IMR-90 (cell line): Measurements from ENCODE around the gene TFB1M. TPM values are rescaled to one million over a fixed set of nuclear protein-coding genes. Genes with fewer than 3 reads are reported as not detected.
A peak's percentile ranks its signal among the peaks of the same experiment; 100 is the strongest.

Experiments
- ATAC-seq: fragments of 200-7000 bp; cut with Tn5 transposase; 2 replicates; pipeline ENCODE4 v1.9.1; 2020; ENCODE audit warnings: low read depth, mild to moderate bottlenecking, moderate library complexity
- BruUV-seq: library from RNA; stranded (reverse); fragments of 400-500 nt; replicated peaks from 2 replicates; lab custom pipeline; 2021; lab: Mats Ljungman, UMichigan
- CTCF ChIA-PET: fragments of 300-600 bp; formaldehyde crosslinking; extraction: SDS; loops from one replicate; lab custom pipeline; 2021; ENCODE audit warnings: antibody characterized with exemption; lab: Yijun Ruan, JAX
- POLR2A ChIA-PET: fragments of 300-600 bp; sonication (Branson Sonifier 250); formaldehyde crosslinking; loops from one replicate; lab custom pipeline; 2022; ENCODE audit warnings: antibody characterized with exemption; ENCODE audit not compliant: unreplicated experiment; lab: Charles Lee
- DNase-seq: peaks from one replicate; pipeline ENCODE4 v3.0.0; 2013
- H2AFZ ChIP-seq: replicated peaks from 2 replicates; pipeline ENCODE3; 2013; ENCODE audit warnings: low read length, mild to moderate bottlenecking; ENCODE audit not compliant: poor library complexity
- H2AK5ac ChIP-seq: 2 replicates; pipeline ENCODE4 v1.6.1; 2013; ENCODE audit warnings: low read depth, low read length, inconsistent platforms
- H2AK9ac ChIP-seq: replicated peaks from 2 replicates; pipeline ENCODE3; 2013; ENCODE audit warnings: mild to moderate bottlenecking, low read depth, low read length, moderate library complexity; ENCODE audit not compliant: poor library complexity
- H2BK120ac ChIP-seq: 2 replicates; pipeline ENCODE4 v1.6.1; 2013; ENCODE audit warnings: low read depth, low read length, inconsistent platforms
- H2BK15ac ChIP-seq: 3 replicates; pipeline ENCODE4 v1.6.1; 2013; ENCODE audit warnings: low read depth, low read length, inconsistent platforms
- H2BK20ac ChIP-seq: 2 replicates; pipeline ENCODE4 v1.6.1; 2013; ENCODE audit warnings: low read depth, mild to moderate bottlenecking, inconsistent platforms, low read length, moderate library complexity
- H2BK5ac ChIP-seq: 2 replicates; pipeline ENCODE4 v1.6.1; 2013; ENCODE audit warnings: mild to moderate bottlenecking, low read depth, low read length, inconsistent platforms; ENCODE audit not compliant: poor library complexity, severe bottlenecking
- H3K14ac ChIP-seq: replicated peaks from 2 replicates; pipeline ENCODE4 v1.6.1; 2013; ENCODE audit warnings: low read depth, low read length, inconsistent platforms
- H3K18ac ChIP-seq: 2 replicates; pipeline ENCODE4 v1.6.1; 2013; ENCODE audit warnings: low read depth, low read length, control low read depth
- H3K23ac ChIP-seq: 2 replicates; pipeline ENCODE4 v1.6.1; 2013; ENCODE audit warnings: low read depth, low read length, inconsistent platforms
- H3K27ac ChIP-seq: 2 replicates; pipeline ENCODE4 v1.5.1; 2013; ENCODE audit warnings: mild to moderate bottlenecking, control low read depth, low read length; ENCODE audit not compliant: insufficient read depth
- H3K27me3 ChIP-seq: 2 replicates; pipeline ENCODE4 v1.6.1; 2013; ENCODE audit warnings: low read length; ENCODE audit not compliant: control insufficient read depth, insufficient read depth
- H3K36me3 ChIP-seq: 2 replicates; pipeline ENCODE4 v1.6.1; 2013; ENCODE audit warnings: low read length, mixed read lengths; ENCODE audit not compliant: control insufficient read depth, insufficient read depth
- H3K4ac ChIP-seq: 2 replicates; pipeline ENCODE4 v1.6.1; 2013; ENCODE audit warnings: low read depth, low read length, inconsistent platforms
- H3K4me1 ChIP-seq: 2 replicates; pipeline ENCODE4 v1.6.1; 2013; ENCODE audit warnings: low read length, mixed read lengths; ENCODE audit not compliant: control insufficient read depth, insufficient read depth
- H3K4me2 ChIP-seq: 2 replicates; pipeline ENCODE4 v1.6.1; 2013; ENCODE audit warnings: low read depth, mild to moderate bottlenecking, control low read depth, low read length, moderate library complexity
- H3K4me3 ChIP-seq: 2 replicates; pipeline ENCODE4 v1.5.1; 2013; ENCODE audit warnings: low read depth, mild to moderate bottlenecking, control low read depth, low read length, moderate library complexity; ENCODE audit not compliant: insufficient read depth
- H3K56ac ChIP-seq: 2 replicates; pipeline ENCODE4 v1.6.1; 2013; ENCODE audit warnings: low read length, inconsistent platforms; ENCODE audit not compliant: insufficient read depth; ENCODE audit errors: extremely low read depth
- H3K79me1 ChIP-seq, 2 experiments: 2 replicates each; pipeline ENCODE4 v1.6.1; 2013; ENCODE audit warnings: low read length in 2 of 2, inconsistent platforms in 1 of 2, low read depth in 1 of 2
- H3K9ac ChIP-seq: 2 replicates; pipeline ENCODE4 v1.6.1; 2013; ENCODE audit warnings: low read depth, low read length, control low read depth
- H3K9me1 ChIP-seq: 2 replicates; pipeline ENCODE4 v1.6.1; 2013; ENCODE audit warnings: low read length, inconsistent platforms; ENCODE audit not compliant: insufficient read depth
- H3K9me3 ChIP-seq: 2 replicates; pipeline ENCODE4 v1.6.1; 2013; ENCODE audit warnings: low read length; ENCODE audit not compliant: control insufficient read depth, insufficient read depth
- H4K20me1 ChIP-seq: 2 replicates; pipeline ENCODE4 v1.6.1; 2013; ENCODE audit warnings: low read length, inconsistent platforms; ENCODE audit not compliant: insufficient read depth
- H4K5ac ChIP-seq: 2 replicates; pipeline ENCODE4 v1.6.1; 2013; ENCODE audit warnings: mild to moderate bottlenecking, low read depth, low read length, control low read depth
- H4K8ac ChIP-seq, 2 experiments: 2 replicates each; pipeline ENCODE4 v1.6.1; 2013; ENCODE audit warnings: low read depth in 2 of 2, low read length in 2 of 2, control low read depth in 1 of 2, inconsistent platforms in 1 of 2
- H4K91ac ChIP-seq: 2 replicates; pipeline ENCODE4 v1.6.1; 2013; ENCODE audit warnings: low read depth, low read length, inconsistent platforms; ENCODE audit not compliant: insufficient read depth
- MXI1 ChIP-seq: IDR thresholded peaks from 2 replicates; pipeline ENCODE4 v1.6.1; 2012; ENCODE audit warnings: low read depth, mild to moderate bottlenecking, low read length, moderate library complexity, borderline replicate concordance
- whole genome bisulfite sequencing, 2 experiments: methylation state at CpG; one replicate each; pipeline versions ENCODE4 v1.1.5 to v1.1.7; 2013; ENCODE audit warnings: missing lambda C conversion rate in 2 of 2; ENCODE audit not compliant: insufficient read length in 1 of 2; ENCODE audit errors: extremely low coverage in 2 of 2; 5-methylcytosine and 5-hydroxymethylcytosine counted together
- dilution Hi-C: fragments of 300-500 bp; cut with HindIII; formaldehyde crosslinking; loops from one replicate; pipeline ENCODE4 v1.14.3; 2018; ENCODE audit warnings: low sequenced_read_pairs; ENCODE audit not compliant: unreplicated experiment
- in situ Hi-C: fragments of 300-500 bp; cut with MboI; formaldehyde crosslinking; loops from 3 replicates; pipeline ENCODE4 v1.14.3; 2019; ENCODE audit warnings: low sequenced_read_pairs, inconsistent platforms, mixed read lengths
- intact Hi-C: fragments of 100-400 bp; cut with micrococcal nuclease; formaldehyde crosslinking; loops from 2 replicates; pipeline ENCODE4 v1.10.0; 2022
- polyA plus RNA-seq, 3 experiments: library from polyadenylated mRNA; depleted of rRNA; stranded (reverse); fragments of >200 nt; gene quantifications; 2 replicates each; pipeline ENCODE4 v1.2.3, GENCODE V29; 2012; ENCODE audit warnings: low replicate concordance in 1 of 3
- total RNA-seq: library from RNA; depleted of rRNA; stranded (reverse); fragments of >200 nt; gene quantifications from 2 replicates; pipeline ENCODE4 v1.2.3, GENCODE V29; 2012
- TF ChIP-seq, protein P1 (sequence below): conservative IDR thresholded peaks from 2 replicates; pipeline ENCODE4 v1.5.1; 2012; ENCODE audit warnings: mild to moderate bottlenecking, low read depth, low read length, improper control_type of control experiment

The TFB1M gene
- total and polyA plus RNA-seq, 2 of the 4 experiments (the other 2 are of a cell fraction) = 18.1 to 22.4 TPM

DNA sequence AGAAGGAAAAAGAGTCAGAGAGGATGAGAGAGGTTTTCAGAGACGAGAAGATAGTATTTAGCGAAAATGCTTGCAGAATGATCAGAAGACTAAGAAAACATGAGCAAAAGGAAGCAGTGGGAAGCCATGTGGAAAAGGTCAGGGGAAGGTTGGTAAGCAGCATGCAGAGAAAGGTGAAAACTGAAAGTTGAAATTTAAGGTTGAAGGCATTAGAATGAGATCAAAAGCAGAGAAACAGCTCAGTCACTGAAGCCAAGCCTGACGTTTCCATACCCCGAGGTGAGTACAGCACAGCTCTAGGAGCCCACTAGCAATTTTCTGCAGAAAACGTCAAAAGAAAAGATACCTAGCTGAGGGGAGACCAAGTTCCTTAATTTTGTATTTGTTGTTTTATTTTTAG is 19.1 kb upstream of the TFB1M start:
- peak overlapping the region; percentile 42; the same call in 1 of the 2 replicates for H3K9ac ChIP-seq
- H4K8ac ChIP-seq = peak overlapping the region; percentile 56 to 69; a peak in 3 of 4 replicates
- CTCF ChIA-PET = interaction anchor here (0.5 to 1.2 kb wide), 3 partner anchors 17 to 162 kb away, joined by 3 to 7 read pairs (median 3); no protein-coding TSS in a partner anchor
- no peak overlapping the region for H2AFZ ChIP-seq
- H4K91ac ChIP-seq = peak overlapping the region; percentile 80
- H3K9me1 ChIP-seq = 0 out of 2 replicates have a peak, but pooled peaks cover under 1% of the 10 kb centered on the region
- H3K4ac ChIP-seq = peak overlapping the region; percentile 74
- TF ChIP-seq, protein P1, sequence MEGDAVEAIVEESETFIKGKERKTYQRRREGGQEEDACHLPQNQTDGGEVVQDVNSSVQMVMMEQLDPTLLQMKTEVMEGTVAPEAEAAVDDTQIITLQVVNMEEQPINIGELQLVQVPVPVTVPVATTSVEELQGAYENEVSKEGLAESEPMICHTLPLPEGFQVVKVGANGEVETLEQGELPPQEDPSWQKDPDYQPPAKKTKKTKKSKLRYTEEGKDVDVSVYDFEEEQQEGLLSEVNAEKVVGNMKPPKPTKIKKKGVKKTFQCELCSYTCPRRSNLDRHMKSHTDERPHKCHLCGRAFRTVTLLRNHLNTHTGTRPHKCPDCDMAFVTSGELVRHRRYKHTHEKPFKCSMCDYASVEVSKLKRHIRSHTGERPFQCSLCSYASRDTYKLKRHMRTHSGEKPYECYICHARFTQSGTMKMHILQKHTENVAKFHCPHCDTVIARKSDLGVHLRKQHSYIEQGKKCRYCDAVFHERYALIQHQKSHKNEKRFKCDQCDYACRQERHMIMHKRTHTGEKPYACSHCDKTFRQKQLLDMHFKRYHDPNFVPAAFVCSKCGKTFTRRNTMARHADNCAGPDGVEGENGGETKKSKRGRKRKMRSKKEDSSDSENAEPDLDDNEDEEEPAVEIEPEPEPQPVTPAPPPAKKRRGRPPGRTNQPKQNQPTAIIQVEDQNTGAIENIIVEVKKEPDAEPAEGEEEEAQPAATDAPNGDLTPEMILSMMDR = no peak
- no peak for TF ChIP-seq MXI1
- intact Hi-C loops = no loop called here
- H3K27ac ChIP-seq = no peak overlapping the region
- peak overlapping the region; percentile 56; the same call in 1 of the 2 replicates for H4K5ac ChIP-seq
- peaks cover 4% of the 10 kb centered on the region for H3K4me1 ChIP-seq
- POLR2A ChIA-PET = no interaction called here
- BruUV-seq = no TSS peak
- peak overlapping the region; percentile 90 for H2BK120ac ChIP-seq
- peak overlapping the region; percentile 10; the same call in 1 of the 2 replicates for H2AK5ac ChIP-seq
- peak overlapping the region; percentile 79 for H2BK20ac ChIP-seq
- H3K4me2 ChIP-seq = peak overlapping the region; percentile 57; the same call in 1 of the 2 replicates
- no peaks in the 10 kb centered on the region; the same call in 1 of the 2 replicates for H3K36me3 ChIP-seq
- DNase-seq = no peak
- H3K9me3 ChIP-seq = no peaks in the 10 kb centered on the region
- 64% methylated on average over 4 of the region's 5 CpGs; no CpG with 5 or more reads in 1 of the 2 experiments for WGBS, 2 experiments
- H3K14ac ChIP-seq = peak overlapping the region; percentile 92
- H3K23ac ChIP-seq = peak overlapping the region; percentile 76
- no peaks in the 10 kb centered on the region for H3K27me3 ChIP-seq
- peak overlapping the region; percentile 74 for H2BK15ac ChIP-seq
- in situ Hi-C loops = loop anchor here (25.0 kb wide), 5 partner anchors 429 to 1854 kb away; no protein-coding TSS in a partner anchor
- peak overlapping the region; percentile 81 for H2BK5ac ChIP-seq
- no peak overlapping the region for H3K4me3 ChIP-seq
- ATAC-seq = no peak; the same call in 1 of the 2 replicates
- H4K20me1 ChIP-seq = no peaks in the 10 kb centered on the region
- no peak overlapping the region for H2AK9ac ChIP-seq
- peak overlapping the region; percentile 94; the same call in 1 of the 2 replicates for H3K18ac ChIP-seq
- no peaks in the 10 kb centered on the region for H3K79me1 ChIP-seq
- dilution Hi-C loops = no loop called here
- no peak overlapping the region; the same call in 1 of the 2 replicates for H3K56ac ChIP-seq
